Panc1 (cell line): ENCODE data around the gene GAB1. TPM values are rescaled to one million over a fixed set of nuclear protein-coding genes. Genes with fewer than 3 reads are reported as not detected.

Experiments used
- ATAC-seq: fragments of 200-7000 bp; cut with Tn5 transposase; 2 replicates; pipeline ENCODE4 v1.9.1; 2020; ENCODE audit warnings: mild to moderate bottlenecking, moderate library complexity
- BruUV-seq: library from RNA; stranded (reverse); fragments of 400-500 nt; replicated peaks from 2 replicates; lab custom pipeline; 2021; lab: Mats Ljungman, UMichigan
- CTCF ChIA-PET: fragments of 300-600 bp; sonication (Branson Sonifier 250); formaldehyde crosslinking; loops from one replicate; lab custom pipeline; 2022; ENCODE audit warnings: antibody characterized with exemption; lab: Charles Lee
- POLR2A ChIA-PET: fragments of 300-600 bp; sonication (Branson Sonifier 250); formaldehyde crosslinking; loops from one replicate; lab custom pipeline; 2022; ENCODE audit warnings: antibody characterized with exemption; lab: Charles Lee
- DNase-seq: peaks from one replicate; pipeline ENCODE4 v3.0.0-alpha.2; 2010; ENCODE audit warnings: low read depth, low spot score
- H3K27ac ChIP-seq: 2 replicates; pipeline ENCODE4 v1.5.1; 2011; ENCODE audit warnings: mild to moderate bottlenecking, low read length, inconsistent platforms
- H3K27me3 ChIP-seq: fragments of 200-500 bp; sonication (Bioruptor generic); 2 replicates; pipeline ENCODE4 v1.6.0; 2014; ENCODE audit warnings: low read length, inconsistent platforms; ENCODE audit not compliant: control insufficient read depth, insufficient read depth
- H3K36me3 ChIP-seq: fragments of 200-500 bp; sonication (Bioruptor generic); 2 replicates; pipeline ENCODE4 v1.5.1; 2014; ENCODE audit warnings: inconsistent platforms, mild to moderate bottlenecking, low read length, moderate library complexity; ENCODE audit not compliant: control insufficient read depth, insufficient read depth
- H3K4me1 ChIP-seq: 2 replicates; pipeline ENCODE4 v1.5.1; 2011; ENCODE audit warnings: inconsistent platforms, mild to moderate bottlenecking, low read length, moderate library complexity; ENCODE audit not compliant: control insufficient read depth, insufficient read depth
- H3K4me3 ChIP-seq, 2 experiments: 2 replicates each; pipeline ENCODE4 v1.5.1; 2011 to 2012; ENCODE audit warnings: low read depth in 2 of 2, low read length in 2 of 2, mild to moderate bottlenecking in 2 of 2, inconsistent platforms in 1 of 2, moderate library complexity in 1 of 2
- H3K9me3 ChIP-seq: fragments of 200-500 bp; sonication (Bioruptor generic); 2 replicates; pipeline ENCODE4 v1.5.1; 2014; ENCODE audit warnings: low read depth, mild to moderate bottlenecking, inconsistent platforms, low read length, moderate library complexity; ENCODE audit not compliant: control insufficient read depth, insufficient read depth
- CTCF ChIP-seq: fragments of 450-650 bp; IDR thresholded peaks from 2 replicates; pipeline ENCODE4 v1.5.1; 2017; ENCODE audit warnings: mild to moderate bottlenecking
- POLR2AphosphoS5 ChIP-seq: IDR thresholded peaks from 2 replicates; pipeline ENCODE4 v1.6.1; 2012; ENCODE audit warnings: mild to moderate bottlenecking, low read depth, low read length, moderate library complexity
- SIN3A ChIP-seq: IDR thresholded peaks from 2 replicates; pipeline ENCODE4 v1.6.1; 2012; ENCODE audit warnings: low read depth, mild to moderate bottlenecking, low read length, moderate library complexity, borderline replicate concordance; ENCODE audit not compliant: insufficient read depth
- TCF7L2 ChIP-seq: IDR thresholded peaks from 2 replicates; pipeline ENCODE4 v1.6.1; 2011; ENCODE audit warnings: mild to moderate bottlenecking, low read depth, low read length, inconsistent platforms
- in situ Hi-C: cut with HindIII; loops from 2 replicates; pipeline ENCODE4 v1.10.0; 2016; ENCODE audit warnings: low sequenced_read_pairs, low pct_unique_long_range_greater_than_20kb
- intact Hi-C: fragments of 100-400 bp; cut with micrococcal nuclease; formaldehyde crosslinking; loops from one replicate; pipeline ENCODE4 v1.10.0; 2022; ENCODE audit not compliant: unreplicated experiment
- total RNA-seq: library from RNA; stranded (reverse); gene quantifications from one replicate; pipeline ENCODE4 v1.2.1, GENCODE V29; 2021; ENCODE audit not compliant: unreplicated experiment
- TF ChIP-seq, protein P1 (sequence below), 2 experiments: IDR thresholded peaks; 2 replicates each; pipeline ENCODE4 v1.6.1; 2011 to 2012; ENCODE audit warnings: low read depth in 2 of 2, control low read depth in 1 of 2, low read length in 1 of 2, mild to moderate bottlenecking in 1 of 2, moderate library complexity in 1 of 2; ENCODE audit not compliant: insufficient read depth in 1 of 2

Gene GAB1
- total RNA-seq, 1 experiment from 2014 or later: 2.8 TPM

DNA sequence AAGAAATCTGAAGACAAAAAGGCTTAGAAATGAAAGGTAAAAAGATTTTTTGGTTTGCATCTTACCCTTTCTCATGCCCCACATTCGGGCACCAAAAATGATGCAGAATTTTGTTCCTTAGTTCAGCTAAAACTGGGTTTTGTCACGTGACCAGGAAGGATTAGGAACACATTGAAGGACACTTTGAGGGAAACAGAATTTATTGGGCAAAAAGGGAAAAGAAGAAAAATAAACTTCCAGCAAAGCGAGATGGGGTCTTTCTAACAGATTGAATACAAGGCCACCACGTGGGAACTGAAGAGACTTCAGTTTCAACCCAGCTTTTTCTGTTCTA, 95.5 kb downstream of the GAB1 start:
- ChIA-PET CTCF (no interaction called here), POLR2A (no interaction called here)
- no TSS peak for BruUV-seq
- ATAC-seq (no peak), DNase-seq (no peak)
- no peaks in the 10 kb centered on the region for H3K27me3 ChIP-seq
- TF ChIP-seq, protein P1, sequence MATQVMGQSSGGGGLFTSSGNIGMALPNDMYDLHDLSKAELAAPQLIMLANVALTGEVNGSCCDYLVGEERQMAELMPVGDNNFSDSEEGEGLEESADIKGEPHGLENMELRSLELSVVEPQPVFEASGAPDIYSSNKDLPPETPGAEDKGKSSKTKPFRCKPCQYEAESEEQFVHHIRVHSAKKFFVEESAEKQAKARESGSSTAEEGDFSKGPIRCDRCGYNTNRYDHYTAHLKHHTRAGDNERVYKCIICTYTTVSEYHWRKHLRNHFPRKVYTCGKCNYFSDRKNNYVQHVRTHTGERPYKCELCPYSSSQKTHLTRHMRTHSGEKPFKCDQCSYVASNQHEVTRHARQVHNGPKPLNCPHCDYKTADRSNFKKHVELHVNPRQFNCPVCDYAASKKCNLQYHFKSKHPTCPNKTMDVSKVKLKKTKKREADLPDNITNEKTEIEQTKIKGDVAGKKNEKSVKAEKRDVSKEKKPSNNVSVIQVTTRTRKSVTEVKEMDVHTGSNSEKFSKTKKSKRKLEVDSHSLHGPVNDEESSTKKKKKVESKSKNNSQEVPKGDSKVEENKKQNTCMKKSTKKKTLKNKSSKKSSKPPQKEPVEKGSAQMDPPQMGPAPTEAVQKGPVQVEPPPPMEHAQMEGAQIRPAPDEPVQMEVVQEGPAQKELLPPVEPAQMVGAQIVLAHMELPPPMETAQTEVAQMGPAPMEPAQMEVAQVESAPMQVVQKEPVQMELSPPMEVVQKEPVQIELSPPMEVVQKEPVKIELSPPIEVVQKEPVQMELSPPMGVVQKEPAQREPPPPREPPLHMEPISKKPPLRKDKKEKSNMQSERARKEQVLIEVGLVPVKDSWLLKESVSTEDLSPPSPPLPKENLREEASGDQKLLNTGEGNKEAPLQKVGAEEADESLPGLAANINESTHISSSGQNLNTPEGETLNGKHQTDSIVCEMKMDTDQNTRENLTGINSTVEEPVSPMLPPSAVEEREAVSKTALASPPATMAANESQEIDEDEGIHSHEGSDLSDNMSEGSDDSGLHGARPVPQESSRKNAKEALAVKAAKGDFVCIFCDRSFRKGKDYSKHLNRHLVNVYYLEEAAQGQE (IDR thresholded peaks at IDR 0.05; ENCODE audit: insufficient read depth in 1 of 2, low read depth in 2 of 2, low read length in 1 of 2): no peak
- intact Hi-C loops (no loop called here), in situ Hi-C loops (no loop called here)
- no peak overlapping the region for H3K4me3 ChIP-seq
- no peaks in the 10 kb centered on the region for H3K9me3 ChIP-seq
- H3K4me1 ChIP-seq: no peaks in the 10 kb centered on the region
- no peaks in the 10 kb centered on the region for H3K36me3 ChIP-seq
- H3K27ac ChIP-seq: no peak overlapping the region

DNA sequence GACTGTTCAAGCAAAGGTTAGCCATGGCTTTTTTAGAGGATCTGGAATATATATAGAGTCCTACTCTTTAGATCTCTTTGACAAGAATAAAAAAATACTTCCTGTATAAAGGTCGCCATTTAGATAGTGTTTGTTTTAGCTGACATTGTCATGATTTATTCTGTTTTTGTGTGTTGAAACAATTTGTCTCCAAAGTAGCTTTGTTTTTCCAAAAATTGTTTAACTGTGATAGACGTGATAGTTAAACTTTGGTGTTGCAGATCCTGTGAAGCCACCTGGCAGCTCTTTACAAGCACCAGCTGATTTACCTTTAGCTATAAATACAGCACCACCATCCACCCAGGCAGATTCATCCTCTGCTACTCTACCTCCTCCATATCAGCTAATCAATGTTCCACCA, 96.6 kb downstream of the GAB1 start:
- intact Hi-C loops: no loop called here
- ChIA-PET CTCF (interaction anchor here (0.5 kb wide), 1 partner anchor 205 kb away, joined by 5 read pairs; no protein-coding TSS in a partner anchor), POLR2A (no interaction called here)
- TF ChIP-seq POLR2AphosphoS5: no peak
- TF ChIP-seq SIN3A: no peak
- no peak for TF ChIP-seq CTCF
- Histone ChIP-seq H3K27me3 (no peaks in the 10 kb centered on the region), H3K4me3 (no peak overlapping the region), H3K36me3 (no peaks in the 10 kb centered on the region), H3K4me1 (no peaks in the 10 kb centered on the region), H3K27ac (no peak overlapping the region), H3K9me3 (no peaks in the 10 kb centered on the region)
- BruUV-seq: no TSS peak
- DNase-seq (no peak), ATAC-seq (no peak)
- in situ Hi-C loops: no loop called here

- no peak for ATAC-seq
- Histone ChIP-seq H3K27me3 (no peaks in the 10 kb centered on the region), H3K4me3 (no peak overlapping the region), H3K36me3 (no peaks in the 10 kb centered on the region), H3K27ac (no peak overlapping the region), H3K4me1 (no peaks in the 10 kb centered on the region), H3K9me3 (no peaks in the 10 kb centered on the region)
- in situ Hi-C loops (no loop called here), intact Hi-C loops (no loop called here)
- no peak for DNase-seq
- TF ChIP-seq POLR2AphosphoS5 (no peak), CTCF (no peak), SIN3A (no peak), TCF7L2 (no peak)
- TF ChIP-seq, protein P1 (IDR thresholded peaks at IDR 0.05; ENCODE audit: insufficient read depth in 1 of 2, low read depth in 2 of 2, low read length in 1 of 2): no peak
- BruUV-seq: no TSS peak
- CTCF ChIA-PET: no interaction called here
- POLR2A ChIA-PET: no interaction called here
Measured at GRCh38 chr4:143435955-143436354, 99.3 kb downstream of the GAB1 start.
